ENCODE results near the gene MPZL2. TPM values are rescaled to one million over a fixed set of nuclear protein-coding genes. Genes with fewer than 3 reads are reported as not detected.
A peak's percentile ranks its signal among the peaks of the same experiment; 100 is the strongest.

Gene MPZL2
- total and polyA plus RNA-seq, 2 of the 8 experiments (the other 6 are each of a cell fraction or from before 2014, with no cell fraction given) = 2.4 to 3.2 TPM

GRCh38 chr11:118263695-118264568 lies at the start of gene MPZL2 (continued):
- TF ChIP-seq E2F6 (IDR thresholded peaks at IDR 0.05) (peak; percentile 58), POLR2AphosphoS5 (IDR thresholded peaks at IDR 0.05; ENCODE audit: low read depth, low read length) (peak; percentile 37; the same call in 1 of the 2 replicates), CREB1 (IDR thresholded peaks at IDR 0.05) (no peak), RXRA (IDR thresholded peaks at IDR 0.05; ENCODE audit: insufficient read depth, low read depth, low read length) (no peak), SUZ12 (IDR thresholded peaks at IDR 0.05; ENCODE audit: low read length) (peak; percentile 21; the same call in 1 of the 2 replicates), POLR2A (IDR thresholded peaks at IDR 0.05; ENCODE audit: control extremely low read depth in 1 of 2, low read depth in 2 of 2, low read length in 2 of 2) (peak in 1 of 2 experiments; percentile 73; a peak in 2 of 3 replicates), SAP30 (IDR thresholded peaks at IDR 0.05; ENCODE audit: insufficient read depth, insufficient replicate concordance, low read length) (no peak), CTCF (IDR thresholded peaks at IDR 0.05; ENCODE audit: control extremely low read depth in 1 of 3, insufficient read depth in 1 of 3, low read depth in 1 of 3, low read length in 3 of 3) (peak in 1 of 3 experiments; percentile 19; a peak in 1 of 4 replicates), TAF1 (IDR thresholded peaks at IDR 0.05; ENCODE audit: low read depth, low read length) (peak; percentile 52; the same call in 1 of the 2 replicates), TEAD4 (IDR thresholded peaks at IDR 0.05; ENCODE audit: low read depth, low read length) (no peak), HDAC6 (IDR thresholded peaks at IDR 0.05; ENCODE audit: low read depth, low read length) (no peak), SIRT6 (IDR thresholded peaks at IDR 0.05; ENCODE audit: low read length) (no peak), CBX8 (IDR thresholded peaks at IDR 0.05; ENCODE audit: borderline replicate concordance, low read depth, low read length) (no peak), RBBP5 (IDR thresholded peaks at IDR 0.05; ENCODE audit: borderline replicate concordance, low read depth, low read length) (0 out of 2 replicates have a peak, but pooled peaks have one; percentile 33), RNF2 (IDR thresholded peaks at IDR 0.05; ENCODE audit: borderline replicate concordance, low read depth, low read length, missing control alignments, poor library complexity, severe bottlenecking) (no peak), TBP (IDR thresholded peaks at IDR 0.05; ENCODE audit: low read depth, low read length) (peak; percentile 60; the same call in 1 of the 2 replicates), SP1 (IDR thresholded peaks at IDR 0.05; ENCODE audit: low read depth, low read length) (no peak)

All from H1 (cell line).